Measurements from ENCODE around the gene MAGEF1.

Gene MAGEF1

GRCh38 chr3:184711493-184712247 is at the start of gene MAGEF1:
Gene MAGEF1, minus strand, starts transcription at chr3:184712064. Its CDS starts 243 bp downstream, at chr3:184711821.
- DNase-seq (ENCODE audit: low read depth), result peak; percentile 82

GRCh38 chr3:184761075-184761841 is 49.4 kb upstream of the MAGEF1 start:
- DNase-seq (ENCODE audit: low read depth), result peak; percentile 45

GRCh38 chr3:184760337-184761074 is 48.6 kb upstream of the MAGEF1 start:
- no peak for DNase-seq (ENCODE audit: low read depth)

GRCh38 chr3:184759666-184760200 is 47.9 kb upstream of the MAGEF1 start:
- DNase-seq (ENCODE audit: low read depth), result no peak

- DNase-seq (ENCODE audit: low read depth), result no peak
These were observed 46.2 kb upstream of the MAGEF1 start for GRCh38 chr3:184758056-184758455.

GRCh38 chr3:184757022-184757651 is 45.3 kb upstream of the MAGEF1 start:
- peak; percentile 45 for DNase-seq (ENCODE audit: low read depth)

- DNase-seq (ENCODE audit: low read depth), result no peak
These were observed 44.5 kb upstream of the MAGEF1 start for GRCh38 chr3:184756151-184757021.

- DNase-seq (ENCODE audit: low read depth), result no peak
These were observed 43.5 kb upstream of the MAGEF1 start for GRCh38 chr3:184755315-184755731.

GRCh38 chr3:184752361-184752760 is 40.5 kb upstream of the MAGEF1 start:
- no peak for DNase-seq (ENCODE audit: low read depth)

- DNase-seq (ENCODE audit: low read depth), result no peak
These were observed 39.6 kb upstream of the MAGEF1 start for GRCh38 chr3:184751204-184752040.

GRCh38 chr3:184750349-184751083 is 38.7 kb upstream of the MAGEF1 start:
- DNase-seq (ENCODE audit: low read depth), result no peak

- no peak for DNase-seq (ENCODE audit: low read depth)
These were observed 37.4 kb upstream of the MAGEF1 start for GRCh38 chr3:184749168-184749744.

GRCh38 chr3:184748219-184749135 is 36.6 kb upstream of the MAGEF1 start:
- DNase-seq (ENCODE audit: low read depth), result no peak

- DNase-seq (ENCODE audit: low read depth), result no peak
These were observed 34.6 kb upstream of the MAGEF1 start for GRCh38 chr3:184746131-184747120.

GRCh38 chr3:184745526-184745925 is 33.7 kb upstream of the MAGEF1 start:
- no peak for DNase-seq (ENCODE audit: low read depth)

GRCh38 chr3:184743248-184743647 is 31.4 kb upstream of the MAGEF1 start:
- no peak for DNase-seq (ENCODE audit: low read depth)

Measured in EH (cell line).